GM19328 (cell line): Measurements from ENCODE around the gene HKDC1.
"Not testable (repeated sequence)": the region's sequence is repeated elsewhere in the genome, so short reads cannot be mapped to it uniquely, and the experiment has no call there.

Source experiments
- ATAC-seq: cut with Tn5 transposase; IDR thresholded peaks from one replicate; pipeline ENCODE4 v1.9.1; 2021; ENCODE audit warnings: mild to moderate bottlenecking, moderate library complexity; ENCODE audit not compliant: unreplicated experiment

HKDC1 gene

GRCh38 chr10:69220041-69220451 is at the start of gene HKDC1:
Gene HKDC1 (plus strand): TSS chr10:69220332. CDS start chr10:69220436, 104 bp downstream.
- ATAC-seq: no peak

DNA sequence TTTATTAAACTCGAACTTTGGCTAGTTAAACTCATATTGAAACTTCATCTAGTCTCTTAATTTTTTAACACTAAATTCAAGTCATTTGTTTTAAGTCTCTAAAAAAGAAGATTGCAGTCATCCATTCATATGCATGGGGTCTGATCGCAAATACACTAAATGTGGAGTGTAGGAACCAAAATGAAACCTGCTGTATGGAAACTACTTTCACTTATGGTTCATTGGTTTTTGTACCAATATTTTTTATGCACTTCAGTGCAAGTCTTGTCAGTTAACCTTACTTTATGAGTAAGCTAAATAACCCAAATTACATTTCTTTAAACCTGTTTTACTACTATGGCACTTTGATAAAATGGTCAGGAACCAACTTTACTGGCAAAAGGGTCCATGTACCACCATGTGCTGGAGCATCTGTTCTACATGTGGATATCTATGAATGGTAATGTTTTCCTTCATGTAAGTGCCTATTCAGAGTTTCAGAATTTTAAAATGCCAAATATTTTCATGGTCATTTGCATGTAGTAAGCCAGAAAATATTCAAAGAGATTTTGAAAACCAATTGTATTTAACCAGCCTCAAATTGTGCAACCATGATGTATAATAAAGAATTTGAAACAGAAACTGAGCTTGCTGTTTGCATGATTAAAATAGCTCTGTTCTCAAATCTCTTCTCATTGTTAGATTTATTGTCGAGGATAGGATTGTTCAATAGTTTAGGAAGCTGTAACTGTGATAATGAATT is 47.7 kb upstream of the HKDC1 start:
- no peak for ATAC-seq

- ATAC-seq: not testable (repeated sequence)
These were observed 44.8 kb upstream of the HKDC1 start for GRCh38 chr10:69175326-69175725.

- ATAC-seq: no peak
These were observed 43.3 kb upstream of the HKDC1 start for GRCh38 chr10:69176823-69177222.

DNA sequence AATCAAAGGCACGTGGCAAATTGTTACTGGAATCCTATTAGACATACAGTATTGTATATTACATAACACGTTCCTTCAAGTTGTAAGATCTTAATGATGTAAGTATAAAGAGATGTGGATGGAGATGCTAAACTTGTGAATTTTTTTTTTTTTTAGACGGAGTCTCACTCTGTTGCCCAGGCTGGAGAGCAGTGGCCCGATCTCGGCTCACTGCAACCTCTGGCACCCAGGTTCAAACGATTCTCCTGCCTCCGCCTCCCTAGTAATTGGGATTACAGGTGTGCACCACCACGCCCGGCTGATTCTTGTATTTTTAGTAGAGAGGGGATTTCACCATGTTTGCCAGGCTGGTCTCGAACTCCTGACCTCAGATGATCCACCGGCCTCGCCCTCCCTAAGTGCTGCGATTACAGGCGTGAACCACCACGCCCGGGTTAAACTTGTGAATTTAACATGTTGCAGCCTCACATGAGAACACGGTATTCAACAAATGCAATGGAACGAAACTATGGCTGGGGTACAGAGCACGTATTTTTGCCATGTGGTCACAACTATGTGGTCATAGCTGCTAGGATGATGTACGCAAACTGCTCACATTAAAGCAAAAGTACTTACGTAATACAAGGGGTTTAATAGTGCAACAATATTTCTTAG is 40.9 kb upstream of the HKDC1 start:
- peak; percentile 14 for ATAC-seq

DNA sequence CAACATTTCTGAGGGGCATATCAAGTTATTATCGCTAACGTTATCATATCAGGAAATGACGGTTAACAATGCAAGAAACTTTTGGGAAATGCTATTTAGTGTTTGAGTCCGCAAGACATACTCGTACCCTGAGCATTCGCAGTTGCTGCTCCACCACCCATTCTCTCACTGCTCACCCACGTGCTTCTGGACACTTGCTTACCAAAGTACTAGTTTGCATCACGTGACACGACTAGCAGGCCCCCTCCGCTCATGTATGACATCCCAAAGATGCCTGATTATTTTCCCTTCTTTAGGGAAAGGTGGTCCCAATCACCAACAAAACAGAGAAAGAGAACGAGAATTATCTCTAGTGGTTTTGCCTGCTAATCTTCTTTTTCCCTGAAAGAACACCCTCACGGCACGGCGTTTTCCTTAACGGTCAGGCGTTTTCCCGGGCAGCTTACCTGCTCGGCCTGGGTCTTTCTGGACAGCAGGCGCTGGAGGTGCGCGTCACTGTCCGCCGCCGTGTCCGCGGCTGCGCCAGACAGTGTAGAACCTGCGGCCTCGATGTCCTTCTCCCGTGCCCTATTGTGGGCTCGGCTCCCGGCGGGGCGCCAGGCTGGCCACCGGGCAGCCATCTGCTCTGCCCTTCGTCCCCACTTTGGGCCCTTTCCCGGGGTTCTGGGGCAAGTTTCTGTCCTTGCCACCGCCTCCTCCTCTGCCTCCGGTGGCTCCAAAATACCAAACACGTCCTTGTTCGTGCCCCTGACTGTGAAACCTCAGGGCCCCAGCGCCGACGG is 40.2 kb upstream of the HKDC1 start, which contains the start of gene SUPV3L1:
Gene SUPV3L1, plus strand, starts transcription at position 492 of the 782 bp plus-strand sequence. Its CDS starts 58 bp downstream, at position 550.
- peak; percentile 78 for ATAC-seq

DNA sequence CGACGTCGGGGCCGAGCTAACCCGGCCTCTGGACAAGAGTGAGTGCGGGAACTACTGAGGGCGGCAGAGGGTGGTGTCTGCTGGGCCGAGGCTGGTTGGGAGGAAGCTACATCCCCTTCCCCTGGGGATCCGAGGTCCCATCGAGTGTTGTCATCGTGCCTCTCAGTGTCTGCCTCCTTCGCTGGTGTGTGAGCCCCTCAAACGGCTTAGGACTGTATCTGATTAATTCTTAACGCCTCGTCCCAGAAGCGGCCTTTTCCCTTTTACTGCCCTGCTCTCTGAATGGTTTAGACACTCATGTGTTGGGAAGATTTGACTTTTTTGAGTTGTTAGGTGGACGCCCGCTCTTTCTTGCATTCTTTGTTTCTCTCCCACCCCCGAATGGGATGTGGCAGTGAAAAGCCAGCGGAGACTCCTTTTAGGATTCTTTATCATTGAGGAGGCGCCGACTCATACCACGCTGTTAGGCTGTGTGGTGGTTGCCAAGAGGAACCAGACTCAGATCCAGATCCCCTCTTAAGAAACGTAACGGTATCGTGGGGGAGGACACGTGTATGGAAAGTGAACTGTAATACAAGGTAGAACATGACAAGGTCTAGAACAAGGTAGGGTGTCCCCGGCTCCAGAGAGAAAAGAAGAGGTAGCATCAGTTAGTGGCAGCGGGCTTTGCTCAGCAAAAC is 39.5 kb upstream of the HKDC1 start:
- ATAC-seq: no peak

DNA sequence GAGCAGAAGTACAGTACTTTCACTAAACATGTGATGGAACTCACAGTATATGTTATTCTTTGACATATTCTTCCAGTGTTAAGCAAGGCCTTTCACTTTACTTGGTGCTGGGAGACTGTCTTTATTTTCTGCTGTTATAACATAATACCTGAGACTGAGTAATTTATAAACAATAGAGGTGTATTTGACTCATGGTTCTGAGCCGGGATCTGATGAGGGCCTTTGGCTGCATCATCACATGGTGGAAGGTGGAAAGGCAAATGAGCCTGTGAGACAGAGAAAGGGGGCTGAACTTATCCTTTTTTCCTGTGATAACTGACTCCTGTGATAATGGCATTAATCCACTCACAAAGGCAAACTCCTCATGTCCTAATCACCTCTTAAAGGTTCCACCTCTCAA is 38.7 kb upstream of the HKDC1 start:
- no peak for ATAC-seq

DNA sequence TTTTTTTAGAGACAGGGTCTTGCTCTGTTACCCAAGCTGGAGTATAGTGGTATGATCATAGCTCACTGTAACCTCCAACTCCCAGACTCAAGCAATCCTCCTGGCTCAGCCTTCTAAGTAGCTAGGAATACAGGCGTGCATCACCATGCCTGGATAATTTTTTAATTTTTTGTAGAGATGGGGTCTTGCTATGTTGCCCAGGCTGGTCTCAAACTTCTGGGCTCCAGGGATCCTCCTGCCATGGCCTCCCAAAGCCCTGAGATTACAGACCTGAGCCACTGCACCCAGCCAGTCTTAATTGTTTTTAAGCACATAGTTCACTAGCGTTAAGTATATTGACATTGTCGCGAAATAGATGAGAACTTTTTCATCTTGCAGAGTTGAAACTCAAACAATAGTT is 38.1 kb upstream of the HKDC1 start:
- ATAC-seq: no peak

DNA sequence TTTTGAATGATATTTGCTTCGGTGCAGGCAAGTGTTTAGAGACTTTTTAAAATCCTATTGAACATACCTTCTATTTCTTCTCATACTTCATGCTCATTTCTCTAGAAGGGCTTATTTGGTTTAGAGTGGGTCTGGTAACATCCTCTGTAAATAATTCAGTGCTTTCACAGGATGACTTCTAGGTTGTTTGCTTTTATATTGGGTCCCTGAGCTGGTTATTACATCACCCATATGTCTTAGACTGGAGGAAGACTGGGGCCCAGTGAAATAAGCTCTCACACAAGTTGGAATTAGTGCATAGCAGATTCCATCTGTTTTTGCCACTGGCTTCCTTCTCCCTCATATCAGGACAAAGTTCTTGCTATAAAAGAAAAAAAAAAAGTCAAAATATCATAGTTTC is 33.6 kb upstream of the HKDC1 start:
- no peak for ATAC-seq

DNA sequence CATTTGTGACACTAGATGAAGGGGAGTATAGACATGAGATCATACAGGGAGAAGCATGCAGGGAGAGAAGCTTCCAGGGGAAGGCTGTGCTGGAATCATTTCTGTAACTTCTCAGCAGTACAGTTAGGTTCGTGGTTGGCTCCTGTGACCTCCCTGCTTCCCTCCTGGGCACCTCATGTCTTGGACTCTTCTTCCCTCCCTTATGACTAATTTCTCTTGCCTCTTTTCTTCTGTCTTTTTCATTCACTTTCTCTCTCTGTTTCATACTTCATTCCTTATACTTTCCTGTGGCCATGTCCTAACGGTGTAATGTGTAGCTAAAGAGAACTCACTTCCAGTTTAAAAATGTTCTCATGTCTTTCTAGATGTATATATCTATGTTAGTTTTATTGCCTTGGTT is 19.1 kb upstream of the HKDC1 start:
- no peak for ATAC-seq

DNA sequence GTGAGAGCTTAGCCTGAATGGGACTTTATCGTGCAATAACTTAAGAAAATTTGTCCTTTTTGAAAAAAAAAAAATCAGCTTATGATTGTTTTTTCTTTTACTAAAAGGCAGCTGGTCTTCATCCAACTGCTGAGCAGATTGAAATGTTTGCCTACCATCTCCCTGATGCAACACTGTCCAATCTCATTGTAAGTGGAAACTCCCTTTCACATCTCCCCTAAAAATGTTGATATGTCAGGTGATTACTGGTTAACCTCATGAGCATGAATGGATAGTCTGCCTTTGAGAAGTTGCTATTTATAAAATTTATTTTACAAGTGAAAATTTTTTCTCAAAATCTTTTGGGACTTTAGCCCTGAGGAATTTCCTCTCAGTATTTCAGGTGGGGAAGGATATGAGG is 17.8 kb upstream of the HKDC1 start:
- ATAC-seq: no peak

DNA sequence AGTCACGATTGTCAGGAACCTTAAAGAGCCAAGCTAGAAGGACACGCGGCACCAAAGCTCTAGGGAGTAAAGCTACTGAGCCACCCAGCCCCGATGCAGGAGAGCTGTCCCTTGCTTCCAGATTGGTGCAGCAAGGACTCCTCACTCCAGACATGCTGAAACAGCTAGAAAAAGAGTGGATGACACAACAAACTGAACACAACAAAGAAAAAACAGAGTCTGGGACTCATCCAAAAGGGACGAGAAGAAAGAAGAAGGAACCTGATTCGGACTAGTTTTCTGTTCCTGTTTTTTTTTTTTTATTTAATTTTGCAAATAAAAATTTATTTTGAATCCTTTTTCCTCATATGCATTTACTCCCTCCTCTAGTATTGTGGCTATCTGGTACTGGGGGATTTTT is 11.4 kb upstream of the HKDC1 start:
- no peak for ATAC-seq

- ATAC-seq: no peak
These were observed 10.2 kb upstream of the HKDC1 start for GRCh38 chr10:69209787-69210484.

GRCh38 chr10:69211104-69211503 is 9.0 kb upstream of the HKDC1 start:
- no peak for ATAC-seq

DNA sequence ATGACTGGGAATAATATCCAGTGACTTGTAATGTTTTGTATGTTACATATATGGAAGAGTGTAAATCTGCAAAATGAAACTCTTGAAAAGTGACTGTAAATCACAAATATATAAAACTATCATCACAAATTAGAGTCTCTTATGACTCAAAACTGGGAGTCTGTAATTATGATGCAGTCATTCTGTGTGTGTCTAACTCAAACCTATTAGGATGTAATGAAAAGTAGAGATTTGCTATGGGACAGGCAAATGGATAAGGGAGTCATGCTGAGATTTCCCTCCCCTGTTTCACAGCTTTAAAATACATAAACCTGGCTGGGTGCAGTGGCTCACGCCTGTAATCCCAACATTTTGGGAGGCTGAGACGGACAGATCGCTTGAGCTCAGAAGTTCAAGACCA is 8.6 kb upstream of the HKDC1 start:
- no peak for ATAC-seq

DNA sequence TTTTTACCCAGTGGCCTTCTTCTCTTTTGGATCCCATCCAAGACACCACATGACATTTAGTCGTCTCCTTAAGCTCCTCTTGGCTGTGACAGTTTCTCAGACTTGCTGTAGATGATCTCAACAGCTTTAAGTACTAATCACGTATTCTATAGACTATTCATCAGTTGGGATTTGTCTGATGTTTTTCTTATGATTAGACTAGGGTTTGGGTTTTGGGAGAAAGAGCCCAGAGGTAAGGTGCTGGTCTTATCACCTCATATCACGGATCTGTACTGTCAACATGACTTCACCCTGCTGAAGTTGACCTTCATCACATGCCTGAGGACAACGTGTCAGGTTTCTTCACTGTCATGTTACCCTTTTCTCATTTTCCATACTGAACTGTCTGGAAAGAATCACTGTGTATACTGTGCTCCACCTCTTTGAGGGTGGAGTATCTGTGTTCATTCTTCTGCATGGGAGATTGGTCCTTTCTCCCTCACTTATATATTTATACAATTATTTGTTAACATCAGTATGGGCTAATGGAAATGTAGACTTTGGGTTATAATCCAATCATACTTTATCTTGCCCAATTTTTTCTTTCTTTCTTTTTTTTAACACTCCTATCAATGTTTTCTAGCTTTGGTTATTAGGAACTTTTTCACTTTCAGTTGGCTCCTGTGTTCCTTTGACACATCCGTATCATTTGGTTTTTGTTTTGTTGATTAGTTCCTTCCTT is 6.4 kb upstream of the HKDC1 start:
- no peak for ATAC-seq

DNA sequence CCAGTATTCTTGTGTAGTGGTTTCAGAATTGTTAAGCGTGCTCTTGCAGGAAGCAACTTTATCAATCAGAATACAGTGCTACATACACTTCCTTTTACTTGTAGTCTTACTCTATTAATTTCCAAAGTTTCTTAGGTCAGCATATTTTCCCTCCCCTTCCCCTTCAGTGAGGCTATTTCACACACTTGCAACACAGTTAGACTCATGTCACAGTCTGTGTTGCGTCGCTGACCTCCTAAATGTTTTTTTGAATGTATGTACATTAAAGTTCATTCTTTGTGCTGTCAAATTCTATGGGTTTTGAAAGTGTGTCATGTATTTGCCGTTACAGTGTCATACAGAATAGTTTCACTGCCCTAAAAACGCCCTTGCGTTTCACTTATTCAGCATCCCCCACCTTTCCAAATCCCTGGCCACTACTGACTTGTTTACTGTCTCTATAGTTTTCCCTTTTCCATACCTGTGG is 5.4 kb upstream of the HKDC1 start:
- no peak for ATAC-seq

DNA sequence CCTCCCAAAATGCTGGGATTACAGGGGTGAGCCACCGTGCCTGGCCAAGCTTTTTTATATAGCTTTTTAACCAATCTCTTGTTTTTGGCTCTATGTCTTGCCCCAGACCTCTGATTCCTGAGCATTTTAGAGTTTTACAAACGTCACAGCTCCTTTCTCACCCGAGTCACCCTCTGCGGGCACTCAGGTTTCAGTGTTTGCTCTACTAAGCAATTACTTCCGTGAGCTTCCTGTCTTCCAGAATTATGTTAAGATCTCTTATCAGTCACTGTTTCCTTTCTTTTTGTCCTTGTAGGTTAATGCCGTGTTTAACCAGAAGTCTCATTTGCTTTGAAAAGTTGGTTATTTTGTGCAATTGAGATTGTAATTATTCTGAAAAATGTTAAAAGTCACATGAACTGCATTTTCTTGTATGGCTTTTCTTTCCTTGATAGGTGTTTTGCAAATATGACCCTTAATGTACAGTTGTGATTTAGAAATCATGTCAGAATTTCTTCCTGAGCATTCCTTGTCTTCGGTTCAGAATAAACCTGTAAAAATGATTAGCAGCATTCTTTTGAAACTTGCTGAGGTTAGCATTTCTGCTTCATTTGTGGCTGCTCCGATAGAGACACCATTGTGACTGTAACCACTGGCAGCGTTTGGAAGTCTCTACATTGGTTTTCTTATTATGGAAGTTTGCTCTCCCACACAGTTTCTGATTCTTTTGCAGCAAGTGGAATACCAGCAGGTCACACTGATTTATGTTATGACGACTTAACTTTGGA is 4.5 kb upstream of the HKDC1 start:
- ATAC-seq: no peak
